Measurements from ENCODE around the gene SH2D3C.
"Not testable (repeated sequence)": the region's sequence is repeated elsewhere in the genome, so short reads cannot be mapped to it uniquely, and the experiment has no call there.

Gene SH2D3C

GRCh38 chr9:127785023-127785932 is 6.8 kb upstream of the SH2D3C start:
- peak; percentile 96 for DNase-seq (ENCODE audit: low spot score)

DNA sequence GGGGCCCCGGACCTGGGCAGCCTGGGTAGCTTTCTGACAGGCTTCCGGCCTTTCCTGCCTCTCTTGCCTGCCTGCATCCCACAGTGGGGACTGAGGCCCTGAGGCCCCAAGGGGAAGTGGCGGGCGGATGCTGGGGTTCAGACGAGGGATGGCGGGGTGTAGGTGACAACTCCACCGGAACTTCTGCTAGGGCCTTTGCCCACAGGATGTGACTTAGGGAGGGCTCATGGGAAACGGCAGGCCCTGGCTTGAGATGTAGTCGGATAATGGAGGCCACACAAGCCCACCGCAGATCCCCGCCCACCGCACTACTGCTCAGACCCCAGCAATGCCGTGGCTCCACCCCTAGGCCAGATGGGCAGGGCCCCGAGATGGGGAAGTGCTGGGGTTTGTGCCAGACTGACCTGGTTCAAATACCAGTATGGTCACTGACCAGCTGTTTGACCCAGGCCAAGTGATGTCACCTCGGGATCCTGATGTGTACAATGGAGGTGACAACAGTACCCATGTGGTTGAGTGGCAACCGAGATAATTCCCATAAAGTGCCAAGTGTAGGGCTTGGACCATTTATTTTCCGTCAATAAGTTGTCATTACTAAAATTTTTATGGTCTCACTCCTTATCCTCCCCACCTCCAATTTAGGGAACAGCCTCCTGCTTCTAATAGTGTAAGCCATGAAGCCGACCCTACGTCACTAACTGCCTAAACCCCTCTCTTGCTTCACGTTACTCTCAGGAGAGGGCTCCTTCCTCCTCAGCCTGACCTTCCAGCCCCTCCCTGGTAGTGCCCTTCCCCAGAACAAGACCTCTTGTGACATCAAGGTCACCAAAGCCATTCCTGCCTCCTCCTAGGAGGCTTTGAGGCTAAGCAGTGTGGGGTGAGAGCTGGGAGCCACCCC is 4.9 kb upstream of the SH2D3C start:
- DNase-seq (ENCODE audit: low spot score) = no peak

DNA sequence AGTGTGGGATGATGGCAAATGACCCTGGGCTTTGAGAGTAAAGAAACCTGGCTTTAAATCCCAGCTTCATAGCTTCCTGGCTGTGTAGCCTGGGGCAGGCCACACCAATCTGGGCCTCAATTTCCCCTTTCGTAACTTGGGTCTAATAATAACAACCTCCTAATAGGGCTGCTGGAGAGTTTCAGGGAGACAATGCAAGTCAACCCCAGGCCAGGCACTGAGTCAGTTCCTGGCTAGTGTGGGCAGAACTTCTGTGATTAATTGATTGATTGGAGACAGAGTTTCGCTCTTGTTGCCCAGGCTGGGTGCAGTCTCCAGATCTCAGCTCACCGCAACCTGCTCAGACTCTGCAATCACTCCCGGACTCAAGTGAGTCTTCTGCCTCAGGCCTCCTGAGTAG is 3.3 kb upstream of the SH2D3C start:
- no peak for DNase-seq (ENCODE audit: low spot score)

DNA sequence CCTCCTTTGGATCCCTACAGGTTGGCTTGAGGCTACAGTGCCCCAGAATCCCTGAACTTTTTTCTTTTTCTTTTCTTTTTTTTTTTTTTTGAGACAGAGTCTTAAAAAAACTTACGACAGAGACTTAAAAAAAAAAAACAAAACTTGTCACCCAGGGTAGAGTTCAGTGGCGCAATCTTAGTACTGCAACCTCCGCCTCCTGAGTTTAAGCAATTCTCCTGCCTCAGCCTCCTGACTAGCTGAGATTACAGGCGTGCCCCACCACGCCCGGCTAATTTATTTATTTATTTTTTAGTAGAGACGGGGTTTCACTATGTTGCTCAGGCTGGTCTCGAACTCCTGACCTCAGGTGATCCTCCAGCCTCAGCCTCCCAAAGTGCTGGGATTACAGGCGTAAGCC is 2.4 kb upstream of the SH2D3C start:
- DNase-seq (ENCODE audit: low spot score) = not testable (repeated sequence)

GRCh38 chr9:127780126-127780885 is 1.8 kb upstream of the SH2D3C start:
- no peak for DNase-seq (ENCODE audit: low spot score)

DNA sequence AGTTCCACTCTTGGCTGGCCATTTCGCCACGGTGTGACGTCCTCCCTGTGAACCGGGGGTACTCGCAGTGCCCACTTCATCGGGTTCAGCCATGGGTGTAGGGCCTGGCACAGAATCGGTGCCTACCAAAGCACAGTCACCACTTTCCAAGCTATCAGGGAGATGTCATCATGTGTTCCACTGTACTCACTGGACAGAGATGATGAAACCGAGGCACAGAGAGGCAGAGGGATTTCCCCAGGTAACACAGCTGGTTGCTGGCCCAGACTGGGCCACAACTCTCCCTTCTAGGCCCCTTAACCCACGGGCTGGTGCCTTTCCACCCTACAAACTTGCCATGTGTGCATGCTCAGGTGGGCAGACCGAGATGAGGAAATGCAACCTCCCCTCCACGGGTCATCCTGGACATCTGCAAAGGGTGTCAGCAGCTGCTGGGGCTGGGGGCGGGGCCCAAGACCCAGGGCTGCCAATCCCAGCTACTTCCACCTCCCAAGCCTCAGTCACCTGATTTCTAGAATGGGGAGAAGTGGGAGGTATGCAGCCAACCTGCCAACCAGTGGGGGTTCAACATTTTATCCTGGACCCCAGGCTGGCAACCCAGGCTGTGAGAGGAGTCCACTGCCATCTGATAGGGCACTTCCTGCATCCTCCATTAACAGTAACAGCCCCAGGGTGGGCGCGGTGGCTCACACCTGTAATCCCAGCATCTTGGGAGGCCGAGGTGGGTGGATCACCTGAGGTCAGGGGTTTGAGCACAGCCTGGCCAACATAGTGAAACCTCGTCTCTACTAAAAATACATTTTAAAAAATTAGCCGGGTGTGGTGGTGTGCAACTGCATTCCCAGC is 893 bp upstream of the SH2D3C start:
- DNase-seq (ENCODE audit: low spot score) = no peak

- no peak for DNase-seq (ENCODE audit: low spot score)
Observed at GRCh38 chr9:127777368-127777980, 992 bp downstream of the SH2D3C start.

GRCh38 chr9:127776924-127777289 is 1.6 kb downstream of the SH2D3C start:
- DNase-seq (ENCODE audit: low spot score) = no peak

GRCh38 chr9:127776195-127776923 is 2.1 kb downstream of the SH2D3C start:
- DNase-seq (ENCODE audit: low spot score) = no peak

DNA sequence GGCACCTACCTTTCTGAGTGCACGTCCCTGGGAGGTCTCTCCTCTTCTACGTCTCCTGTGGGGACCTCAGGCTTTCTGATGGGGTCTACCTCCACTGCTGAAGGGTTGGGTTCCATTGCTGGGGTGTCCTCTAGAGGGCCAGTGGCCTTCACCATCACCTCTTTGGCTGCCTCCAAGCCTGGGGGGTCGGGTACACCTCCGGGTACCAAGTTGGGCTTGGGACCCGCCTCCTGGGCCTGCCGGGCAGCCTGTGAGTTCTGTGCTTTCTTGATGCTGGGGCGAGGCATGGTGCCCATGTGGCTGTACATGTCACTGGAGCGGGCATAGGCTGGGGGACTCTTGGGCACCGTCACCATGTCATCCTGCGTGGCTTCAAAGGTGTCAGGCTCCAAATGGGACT is 4.5 kb downstream of the SH2D3C start:
- no peak for DNase-seq (ENCODE audit: low spot score)

GRCh38 chr9:127773272-127773671 is 5.2 kb downstream of the SH2D3C start:
- DNase-seq (ENCODE audit: low spot score) = no peak

DNA sequence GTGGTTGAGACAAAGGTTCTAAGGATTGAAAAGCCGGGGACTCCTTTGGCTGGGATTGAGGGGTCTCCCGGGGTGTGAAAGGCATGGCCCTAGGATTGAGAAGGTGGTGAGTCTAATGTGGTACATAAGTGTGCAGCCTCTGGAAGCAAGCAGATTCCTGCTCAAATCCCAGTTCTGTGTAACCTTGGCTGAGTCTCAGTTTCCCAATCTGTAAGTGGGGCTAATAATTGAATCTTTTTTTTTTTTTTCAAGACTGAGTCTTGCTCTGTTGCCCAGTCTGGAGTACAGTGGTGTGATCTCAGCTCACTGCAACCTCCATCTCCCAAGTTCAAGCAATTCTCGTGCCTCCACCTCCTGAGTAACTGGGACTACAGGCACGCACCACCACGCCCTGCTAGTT is 5.9 kb downstream of the SH2D3C start:
- no peak for DNase-seq (ENCODE audit: low spot score)

DNA sequence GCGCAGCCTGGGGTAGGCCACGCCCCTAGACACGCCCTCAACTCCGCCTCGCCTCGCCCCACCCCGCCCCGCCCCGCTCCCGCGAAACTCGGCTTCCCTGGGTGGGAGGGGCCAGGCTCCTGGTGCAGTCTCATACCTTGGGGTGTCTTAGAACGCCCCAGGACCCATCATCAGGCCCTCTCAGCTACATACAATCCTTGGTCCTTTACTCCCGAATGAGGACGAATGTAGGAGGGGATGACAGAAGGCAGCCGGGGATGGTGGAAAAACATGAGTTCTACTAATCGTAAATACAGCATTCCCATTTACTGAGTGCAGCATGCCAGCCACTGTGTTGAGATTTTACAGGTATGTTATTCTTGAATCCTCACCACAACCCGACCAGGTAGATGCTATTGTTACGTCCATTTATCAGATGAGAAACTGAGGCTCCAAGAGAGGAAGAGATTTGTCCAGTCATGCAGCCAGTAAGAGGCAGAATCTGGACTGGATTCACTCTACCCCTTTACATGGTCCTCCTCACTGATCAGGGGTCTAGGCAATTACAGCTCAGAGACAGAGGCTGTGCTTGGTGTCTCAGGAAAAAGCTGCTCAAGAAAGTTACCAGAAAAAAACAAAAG is 6.8 kb downstream of the SH2D3C start:
- DNase-seq (ENCODE audit: low spot score) = no peak

DNA sequence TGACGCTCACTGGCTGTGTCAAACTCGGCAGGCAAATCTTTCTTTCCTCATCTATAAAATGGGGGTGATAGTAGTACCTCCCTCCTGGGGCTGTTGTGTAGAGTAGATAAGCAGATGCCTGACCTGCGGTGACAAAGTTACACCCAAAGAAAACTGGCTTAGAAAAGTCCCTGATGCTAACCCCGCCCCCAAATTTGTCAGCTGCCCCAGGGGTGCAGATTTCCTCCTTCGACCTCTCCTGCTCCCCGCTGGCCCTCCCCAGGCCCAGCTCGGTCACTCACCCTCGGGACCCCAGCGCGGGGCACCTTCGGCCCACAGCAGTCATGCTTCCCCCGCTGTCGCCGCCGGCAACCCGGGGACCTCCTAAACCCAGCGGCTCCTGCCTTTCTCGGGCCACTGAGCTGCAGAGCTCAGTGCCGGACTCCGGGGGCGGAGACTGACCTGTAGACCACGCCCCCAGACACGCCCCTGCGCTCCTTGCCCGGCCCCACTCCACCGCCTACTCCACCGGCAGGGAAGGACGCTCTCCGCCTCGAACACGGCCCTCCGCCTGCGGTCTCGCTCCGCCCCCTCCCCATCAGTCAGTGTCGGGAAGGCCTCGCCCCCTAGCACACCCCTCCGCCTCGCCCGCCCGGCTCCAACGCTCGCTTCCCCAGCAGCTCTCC is 7.4 kb downstream of the SH2D3C start:
- peak; percentile 92 for DNase-seq (ENCODE audit: low spot score)

DNA sequence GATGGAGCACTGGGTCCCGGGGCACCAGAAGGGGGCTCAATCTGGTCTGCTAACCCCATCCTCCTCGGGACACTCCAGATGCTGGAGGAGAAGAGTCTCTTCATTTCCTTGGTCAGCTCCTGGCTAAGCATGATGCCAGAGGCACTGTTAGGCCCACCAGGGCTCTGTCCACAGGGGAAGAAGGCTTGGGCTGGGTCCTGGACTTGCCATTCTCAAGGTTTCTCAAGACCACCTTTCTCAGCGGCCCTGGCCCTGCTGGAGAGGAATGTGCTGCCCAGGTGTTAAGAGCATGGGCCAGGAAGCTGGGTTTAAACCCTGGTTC is 7.9 kb downstream of the SH2D3C start:
- DNase-seq (ENCODE audit: low spot score) = no peak

DNA sequence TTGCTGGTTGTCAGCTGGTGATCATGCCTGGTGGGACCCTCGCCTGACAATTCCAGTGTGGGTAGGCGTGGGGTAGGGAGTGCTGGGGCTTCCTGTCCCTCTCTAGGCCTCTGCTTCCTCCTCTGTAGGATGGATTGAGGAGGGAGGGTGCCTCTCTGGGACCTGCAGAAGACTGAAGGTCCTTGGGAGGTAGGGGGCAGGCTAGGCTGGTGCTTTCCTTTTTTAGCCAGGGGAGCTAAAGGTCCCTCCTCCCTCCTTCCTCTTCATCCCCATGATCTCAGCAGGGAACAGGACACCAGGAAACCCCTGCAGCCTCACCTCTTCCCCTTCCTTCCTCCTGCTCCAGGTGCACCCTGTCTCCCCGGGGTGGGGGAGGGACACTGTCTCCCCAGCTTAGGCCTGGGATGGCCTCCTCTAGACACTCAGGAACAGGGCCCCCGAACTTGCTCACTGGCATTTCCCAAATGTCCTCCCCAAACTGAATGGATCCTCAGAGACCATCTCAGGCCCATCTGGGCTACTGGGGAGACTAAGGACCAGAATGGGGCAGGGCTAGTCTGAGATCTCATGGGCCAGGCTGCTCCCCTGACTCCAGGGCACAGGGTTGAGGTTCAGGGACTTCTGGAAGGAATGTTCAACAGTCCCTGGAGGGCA is 8.4 kb downstream of the SH2D3C start:
- DNase-seq (ENCODE audit: low spot score) = no peak

- no peak for DNase-seq (ENCODE audit: low spot score)
Observed at GRCh38 chr9:127769101-127769500, 9.4 kb downstream of the SH2D3C start.

- DNase-seq (ENCODE audit: low spot score) = no peak
Observed at GRCh38 chr9:127768698-127769097, 9.8 kb downstream of the SH2D3C start.

- DNase-seq (ENCODE audit: low spot score) = no peak
Observed at GRCh38 chr9:127767909-127768331, 10.5 kb downstream of the SH2D3C start.
